Activated CD8-positive, alpha-beta T cell treated with anti-CD3 and anti-CD28 coated beads for 36 hours (primary cell): ENCODE data around the gene HDGFL2. TPM values are rescaled to one million over a fixed set of nuclear protein-coding genes. Genes with fewer than 3 reads are reported as not detected.

Source experiments
- ATAC-seq: fragments of 200-7000 bp; cut with Tn5 transposase; one replicate; pipeline ENCODE4 v1.10.0; 2021; ENCODE audit warnings: mild to moderate bottlenecking, moderate library complexity
- CTCF ChIA-PET: fragments of 350-600 bp; sonication (Branson Sonifier 250); formaldehyde crosslinking; loops from one replicate; lab custom pipeline; 2021; ENCODE audit warnings: antibody characterized with exemption; lab: Charles Lee
- POLR2A ChIA-PET: fragments of 350-600 bp; sonication (Branson Sonifier 250); formaldehyde crosslinking; loops from one replicate; lab custom pipeline; 2021; ENCODE audit warnings: antibody characterized with exemption; lab: Charles Lee
- DNase-seq: peaks from one replicate; pipeline ENCODE4 v3.0.0-alpha.2; 2020
- H3K27ac Mint-ChIP-seq: one replicate; pipeline ENCODE4 v1.8.0; 2021; ENCODE audit warnings: mild to moderate bottlenecking, mixed read lengths
- H3K27me3 Mint-ChIP-seq: one replicate; pipeline ENCODE4 v1.8.0; 2021; ENCODE audit warnings: mixed read lengths
- H3K36me3 Mint-ChIP-seq: one replicate; pipeline ENCODE4 v1.8.0; 2021; ENCODE audit warnings: low read depth, mixed read lengths
- H3K4me1 Mint-ChIP-seq: one replicate; pipeline ENCODE4 v1.8.0; 2021; ENCODE audit warnings: low read depth, mixed read lengths
- H3K4me3 Mint-ChIP-seq: one replicate; pipeline ENCODE4 v1.8.0; 2021; ENCODE audit warnings: mild to moderate bottlenecking, moderate library complexity, mixed read lengths
- H3K9me3 Mint-ChIP-seq: one replicate; pipeline ENCODE4 v1.8.0; 2021; ENCODE audit warnings: mixed read lengths
- CTCF ChIP-seq: fragments of 200-600 bp; IDR thresholded peaks from one replicate; pipeline ENCODE4 v1.8.0; 2022; ENCODE audit warnings: antibody characterized with exemption, mild to moderate bottlenecking
- intact Hi-C: fragments of 100-400 bp; cut with micrococcal nuclease; formaldehyde crosslinking; loops from one replicate; pipeline ENCODE4 v1.10.0; 2022
- total RNA-seq, 2 experiments: library from RNA; stranded (reverse); gene quantifications; one replicate each; pipeline ENCODE4 v1.2.3, GENCODE V29; 2021

HDGFL2 gene
- total RNA-seq, 2 experiments from 2014 or later: 37.5 to 44.0 TPM

- Mint-ChIP-seq H3K27me3 (peaks cover 8% of the 10 kb centered on the region), H3K36me3 (no peaks in the 10 kb centered on the region), H3K4me1 (peaks cover 5% of the 10 kb centered on the region), H3K27ac (no peak overlapping the region), H3K4me3 (no peak overlapping the region), H3K9me3 (no peaks in the 10 kb centered on the region)
- ChIA-PET POLR2A (no interaction called here), CTCF (no interaction called here)
- intact Hi-C loops: no loop called here
- ATAC-seq (no peak), DNase-seq (no peak)
- TF ChIP-seq CTCF: no peak
Observed at GRCh38 chr19:4533334-4533733, 61.2 kb downstream of the HDGFL2 start.

- POLR2A ChIA-PET: interaction anchor here (1.7 kb wide), 1 partner anchor 11 kb away, joined by 5 read pairs; no protein-coding TSS in a partner anchor
- peaks cover 8% of the 10 kb centered on the region for H3K27me3 Mint-ChIP-seq
- peaks cover 5% of the 10 kb centered on the region for H3K4me1 Mint-ChIP-seq
- DNase-seq (no peak), ATAC-seq (no peak)
- no peak overlapping the region for H3K4me3 Mint-ChIP-seq
- intact Hi-C loops: no loop called here
- CTCF ChIA-PET: interaction anchor here (1.2 to 3.4 kb wide), 4 partner anchors 10 to 103 kb away, joined by 5 to 39 read pairs (median 8); partner anchors contain the start of gene SEMA6B
- no peaks in the 10 kb centered on the region for H3K9me3 Mint-ChIP-seq
- H3K36me3 Mint-ChIP-seq: no peaks in the 10 kb centered on the region
- no peak overlapping the region for H3K27ac Mint-ChIP-seq
- TF ChIP-seq CTCF: no peak
Observed at GRCh38 chr19:4533835-4534424, 61.8 kb downstream of the HDGFL2 start.

GRCh38 chr19:4534836-4535658 is 63.0 kb downstream of the HDGFL2 start, which contains the start of gene PLIN5:
PLIN5 (minus strand) TSS chr19:4535224; CDS start chr19:4534074, 1,150 bp downstream.
- intact Hi-C loops: no loop called here
- CTCF ChIA-PET: interaction anchor here (0.7 to 3.4 kb wide), 6 partner anchors 11 to 101 kb away, joined by 3 to 39 read pairs (median 6); partner anchors contain the start of gene SEMA6B
- POLR2A ChIA-PET: interaction anchor here (0.6 to 1.9 kb wide), 3 partner anchors 12 to 31 kb away, joined by 3 to 5 read pairs (median 4); no protein-coding TSS in a partner anchor
- Mint-ChIP-seq H3K36me3 (no peaks in the 10 kb centered on the region), H3K27me3 (peaks cover 12% of the 10 kb centered on the region), H3K9me3 (no peaks in the 10 kb centered on the region), H3K4me3 (no peak within 1 kb of the TSS), H3K4me1 (peaks cover 10% of the 10 kb centered on the region), H3K27ac (no peak within 1 kb of the TSS)
- peak; percentile 70 for DNase-seq
- ATAC-seq: peak; percentile 80
- TF ChIP-seq CTCF: no peak

DNA sequence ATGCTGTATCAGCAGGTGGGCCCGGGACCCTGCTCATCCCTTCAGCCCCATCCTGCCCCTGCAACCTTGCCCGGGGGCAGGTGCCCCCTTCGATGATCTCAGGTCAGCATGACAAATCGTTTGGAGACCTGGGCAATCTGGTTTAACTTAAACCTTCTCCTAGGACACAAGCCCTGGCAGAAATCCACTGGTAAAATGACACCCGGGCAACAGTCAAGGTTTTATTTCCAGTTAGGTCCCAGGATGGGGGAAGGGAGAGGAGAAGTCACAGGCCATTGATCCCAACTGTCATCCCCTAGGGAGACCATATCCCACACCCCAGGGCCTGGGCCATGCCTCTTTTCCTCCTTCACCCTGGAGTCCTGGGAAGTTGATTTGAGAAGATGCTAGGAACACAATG is 64.7 kb downstream of the HDGFL2 start:
- POLR2A ChIA-PET: interaction anchor here (1.9 kb wide), 1 partner anchor 28 kb away, joined by 4 read pairs; no protein-coding TSS in a partner anchor
- TF ChIP-seq CTCF: no peak
- DNase-seq: no peak
- CTCF ChIA-PET: interaction anchor here (3.4 kb wide), 1 partner anchor 13 kb away, joined by 39 read pairs; no protein-coding TSS in a partner anchor
- H3K4me1 Mint-ChIP-seq: peaks cover 13% of the 10 kb centered on the region
- H3K36me3 Mint-ChIP-seq: no peaks in the 10 kb centered on the region
- H3K4me3 Mint-ChIP-seq: no peak overlapping the region
- H3K27me3 Mint-ChIP-seq: peaks cover 10% of the 10 kb centered on the region
- ATAC-seq: no peak
- H3K9me3 Mint-ChIP-seq: peaks cover 1% of the 10 kb centered on the region
- H3K27ac Mint-ChIP-seq: no peak overlapping the region
- intact Hi-C loops: no loop called here
